ENCODE measurements around the gene RPH3AL.
"Not testable (repeated sequence)": the region's sequence is repeated elsewhere in the genome, so short reads cannot be mapped to it uniquely, and the experiment has no call there.

Gene RPH3AL

DNA sequence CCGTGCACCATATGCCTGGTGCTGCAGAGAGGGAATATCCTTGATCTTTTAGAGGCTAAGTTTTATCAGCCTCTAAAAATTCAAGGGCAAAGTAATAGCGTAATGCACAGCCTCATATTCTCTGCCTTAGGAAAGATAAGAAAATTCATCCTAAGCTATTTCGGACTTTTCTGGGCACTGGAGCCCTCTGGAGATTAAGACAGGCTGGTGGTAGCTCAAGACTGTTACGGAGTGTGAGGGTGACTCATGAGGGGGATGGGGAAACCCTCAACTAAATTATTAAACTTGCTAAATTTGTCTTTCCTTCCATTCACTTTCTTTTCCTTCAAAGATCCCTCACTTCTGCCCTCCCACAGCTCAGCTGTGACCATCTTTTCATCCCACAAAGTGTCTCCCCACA, 73.3 kb downstream of the RPH3AL start:
- DNase-seq, result no peak

DNA sequence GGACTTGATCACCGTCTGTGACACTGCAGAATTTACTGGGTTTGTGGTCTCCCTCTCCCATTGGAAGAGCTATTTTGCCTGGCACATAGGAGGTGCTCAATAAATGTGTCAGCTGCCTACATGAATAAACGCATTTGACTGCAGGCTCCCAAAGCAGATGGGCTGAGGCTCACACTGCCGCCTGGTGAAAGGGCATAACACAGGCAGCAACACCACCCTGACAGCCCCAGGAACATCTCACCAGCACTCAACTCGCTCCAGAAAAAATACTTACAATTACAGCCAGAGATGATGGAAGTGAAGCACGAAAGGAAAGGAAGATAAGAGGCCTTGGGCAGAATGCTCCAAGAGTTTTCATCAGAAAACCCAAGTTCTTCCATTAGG, 73.9 kb downstream of the RPH3AL start:
- no peak for DNase-seq

DNA sequence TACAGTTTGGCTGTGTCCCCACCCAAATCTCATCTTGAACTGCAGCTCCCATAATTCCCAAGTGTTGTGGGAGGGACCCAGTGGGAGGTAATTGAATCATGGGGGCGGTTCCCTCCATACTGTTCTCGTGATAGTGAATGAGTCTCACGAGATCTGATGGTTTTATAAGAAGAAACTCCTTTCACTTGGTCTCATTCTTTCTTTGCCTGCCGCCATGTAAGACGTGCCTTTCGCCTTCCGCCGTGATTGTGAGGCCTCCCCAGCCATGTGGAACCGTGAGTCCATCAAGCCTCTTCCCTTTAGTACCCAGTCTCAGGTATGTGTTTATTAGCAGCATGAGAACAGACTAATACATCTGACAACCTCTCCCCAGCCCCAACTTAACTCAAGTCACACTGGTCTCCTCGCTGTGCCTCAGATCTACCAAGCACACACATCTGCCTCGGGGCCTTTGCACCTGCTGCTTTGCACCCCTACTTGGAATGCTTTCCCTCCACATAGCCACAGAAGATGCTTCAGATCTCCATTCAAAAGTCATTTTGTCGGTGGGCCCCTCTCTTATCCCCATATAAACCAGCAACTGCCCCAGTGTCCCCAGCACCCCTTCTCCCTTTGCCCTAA, 74.4 kb downstream of the RPH3AL start:
- DNase-seq, result no peak

DNA sequence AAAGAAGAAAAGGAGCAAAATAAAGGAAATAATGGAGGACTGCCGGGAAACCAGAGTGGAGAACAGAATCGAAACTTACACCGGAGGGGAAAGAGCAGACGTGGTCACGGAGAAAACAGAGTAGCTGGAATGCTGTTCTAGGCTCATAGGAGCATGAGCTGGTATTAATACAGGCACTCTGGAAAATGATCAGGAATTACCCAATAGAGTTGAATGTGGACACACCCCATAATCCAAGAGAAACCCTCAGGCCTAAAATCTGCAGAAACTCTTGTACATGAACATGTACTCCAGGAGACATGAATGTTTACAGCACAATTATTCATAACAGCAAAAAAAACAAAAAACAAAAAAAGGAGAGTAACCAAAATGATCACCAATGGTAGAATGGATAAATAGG, 77.7 kb downstream of the RPH3AL start:
- DNase-seq, result no peak

- DNase-seq, result no peak
These were observed 78.4 kb downstream of the RPH3AL start for GRCh38 chr17:273981-274832.

DNA sequence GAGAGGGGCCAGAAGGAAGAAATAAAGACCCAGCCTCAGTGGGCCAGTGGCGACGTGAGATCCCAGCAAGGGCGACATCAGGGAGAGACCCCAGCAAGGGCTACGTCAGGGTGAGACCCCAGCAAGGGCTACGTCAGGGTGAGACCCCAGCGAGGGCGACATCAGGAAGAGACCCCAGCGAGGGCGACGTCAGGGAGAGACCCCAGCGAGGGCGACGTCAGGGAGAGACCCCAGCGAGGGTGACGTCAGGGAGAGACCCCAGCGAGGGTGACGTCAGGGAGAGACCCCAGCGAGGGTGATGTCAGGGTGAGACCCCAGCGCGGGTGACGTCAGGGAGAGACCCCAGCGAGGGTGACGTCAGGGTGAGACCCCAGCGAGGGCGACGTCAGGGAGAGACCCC, 79.8 kb downstream of the RPH3AL start:
- not testable (repeated sequence) for DNase-seq

- DNase-seq, result not testable (repeated sequence)
These were observed 80.5 kb downstream of the RPH3AL start for GRCh38 chr17:271928-272623.

DNA sequence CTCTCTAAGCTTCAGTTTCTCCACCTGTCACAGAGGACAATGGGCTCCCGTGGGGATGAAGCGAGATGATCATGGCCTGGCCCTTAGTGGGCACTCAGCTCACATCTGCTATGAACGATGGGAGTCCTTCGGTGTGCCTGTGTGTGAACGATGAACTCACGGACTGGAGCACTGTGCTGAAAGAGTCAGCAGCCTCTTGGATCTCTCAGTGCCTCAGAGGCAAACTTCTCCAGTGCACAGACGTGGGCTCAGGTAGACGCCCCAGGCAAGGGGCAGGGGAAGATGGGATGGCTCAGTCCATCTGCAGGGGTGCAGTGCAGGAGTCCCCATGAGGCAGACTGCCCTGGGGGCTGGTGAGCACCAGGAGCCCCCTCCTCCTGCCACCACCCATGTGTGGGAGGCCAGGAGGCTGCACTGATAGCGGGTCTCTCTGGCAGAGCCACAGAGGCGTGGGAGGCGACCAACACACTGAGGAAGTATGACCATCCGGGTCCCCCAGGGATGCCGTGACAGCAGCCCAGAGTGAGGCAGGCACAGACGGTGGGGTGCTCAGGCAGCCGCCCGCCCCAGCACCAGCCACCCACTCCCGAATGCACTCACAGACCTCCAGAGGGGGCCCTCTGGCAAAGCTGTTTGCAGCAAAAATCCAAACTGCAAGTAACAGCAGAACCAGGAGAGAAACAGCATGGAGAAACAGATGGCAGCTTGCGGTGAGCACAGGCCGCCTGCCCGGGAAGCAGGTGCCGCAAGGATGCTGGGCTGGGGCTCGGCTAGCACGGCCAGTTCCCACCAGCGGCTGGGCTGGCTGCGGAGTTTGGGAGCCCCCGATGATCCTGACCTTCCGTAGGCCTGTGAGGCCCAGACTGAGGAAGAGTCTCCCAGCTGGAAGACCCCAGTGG, 82.7 kb downstream of the RPH3AL start:
- DNase-seq, result no peak

GRCh38 chr17:266701-267667, 85.6 kb downstream of the RPH3AL start:
- DNase-seq, result no peak

DNA sequence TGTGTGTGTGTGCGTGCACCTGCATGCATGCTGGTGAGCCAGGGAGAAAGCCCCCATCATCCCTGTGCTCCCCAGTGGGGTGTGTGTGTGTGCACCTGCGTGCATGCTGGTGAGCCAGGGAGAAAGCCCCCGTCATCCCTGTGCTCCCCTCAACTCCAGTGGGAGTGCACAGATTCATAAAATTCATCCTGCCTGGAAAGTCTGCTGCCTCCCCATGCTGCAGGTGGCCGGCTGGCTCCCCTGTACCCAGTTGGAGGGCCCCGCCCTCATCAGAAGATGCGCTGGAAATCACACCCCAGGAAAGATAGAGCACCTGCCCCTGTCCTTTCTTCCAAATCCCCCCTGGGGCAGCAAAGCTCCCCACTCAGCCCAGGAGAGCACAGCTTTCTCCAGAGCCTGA, 86.4 kb downstream of the RPH3AL start:
- DNase-seq, result no peak

DNA sequence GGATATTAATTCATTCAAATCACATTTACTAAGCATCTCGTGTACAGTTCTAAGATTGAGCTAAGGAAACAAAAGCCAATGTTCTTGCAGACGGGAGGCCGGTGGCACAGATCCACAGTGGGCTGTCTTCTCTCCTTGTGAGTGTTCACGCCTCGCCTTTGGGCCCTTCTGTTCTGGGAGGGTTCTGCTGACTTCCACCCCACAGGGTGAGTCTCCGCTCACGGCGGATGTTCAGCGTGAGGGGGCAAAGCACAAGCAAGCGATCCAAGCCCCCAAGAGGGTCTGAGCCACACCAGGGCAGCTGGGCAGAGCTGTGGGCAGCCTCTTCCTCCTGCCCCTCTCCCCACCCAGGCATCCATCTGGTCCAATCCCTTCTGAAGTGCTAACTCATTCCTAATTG, 86.9 kb downstream of the RPH3AL start:
- DNase-seq, result no peak

DNA sequence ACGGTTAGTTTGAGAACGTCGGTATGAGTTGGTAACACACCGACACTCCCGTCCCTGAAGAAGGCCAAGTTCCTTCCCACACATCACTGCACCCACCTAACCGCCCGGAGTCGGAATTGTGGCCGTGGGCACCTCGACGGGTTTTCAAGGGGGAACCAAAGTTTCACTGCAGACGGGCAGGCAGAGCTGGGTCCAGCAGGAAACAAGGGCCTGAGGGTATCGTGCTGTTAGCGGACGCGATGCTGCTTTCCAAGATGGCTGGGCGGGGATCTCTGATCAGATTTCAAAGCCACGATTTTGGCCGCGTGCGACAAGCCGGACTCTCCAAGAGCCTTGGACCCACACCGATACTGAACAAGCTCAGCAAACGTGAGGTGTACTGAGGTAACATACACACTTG, 88.8 kb downstream of the RPH3AL start:
- no peak for DNase-seq

DNA sequence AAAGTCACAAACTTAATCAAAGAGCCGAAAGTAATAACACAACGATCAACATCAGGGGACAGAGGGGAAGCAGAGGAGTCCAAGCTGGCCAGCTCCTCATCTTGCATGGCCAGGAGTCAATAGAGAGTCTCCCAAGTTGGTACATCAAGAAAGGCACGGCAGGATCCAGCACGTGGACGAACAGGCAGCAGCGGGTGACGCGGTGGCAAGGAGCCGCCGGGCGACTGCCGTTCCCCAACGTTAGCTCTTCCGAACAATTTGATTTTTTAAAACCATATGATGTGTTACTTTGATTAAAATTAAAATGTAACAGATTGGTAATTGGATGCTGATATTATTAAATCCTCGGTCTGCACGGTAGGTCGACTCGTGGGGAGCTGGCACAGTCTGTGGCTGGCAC, 89.3 kb downstream of the RPH3AL start:
- no peak for DNase-seq

DNA sequence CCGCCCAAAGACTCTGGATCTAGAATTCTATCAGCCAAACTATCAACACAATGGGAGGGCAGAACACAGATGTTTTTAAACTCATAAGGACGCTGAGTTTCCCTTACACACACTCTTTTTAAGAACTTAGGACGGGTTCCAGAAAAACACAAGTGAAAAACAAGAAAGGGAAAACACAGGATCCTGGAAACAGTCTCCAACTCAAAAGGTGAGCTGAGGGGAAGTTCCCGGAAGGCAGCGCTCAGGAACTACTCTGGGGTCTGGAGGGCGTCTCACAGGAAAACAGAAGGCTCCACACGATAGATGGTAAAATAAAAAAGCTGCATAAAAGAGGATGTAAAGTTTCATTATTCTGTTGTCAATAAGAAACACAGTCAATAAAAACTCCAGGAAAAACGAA, 91.0 kb downstream of the RPH3AL start:
- no peak for DNase-seq

- no peak for DNase-seq
These were observed 91.7 kb downstream of the RPH3AL start for GRCh38 chr17:260944-261343.

- DNase-seq, result no peak
These were observed 92.4 kb downstream of the RPH3AL start for GRCh38 chr17:260031-260791.

GRCh38 chr17:259341-259976, 93.1 kb downstream of the RPH3AL start:
- no peak for DNase-seq

GRCh38 chr17:258906-259305, 93.7 kb downstream of the RPH3AL start:
- DNase-seq, result no peak

GRCh38 chr17:258045-258734, 94.4 kb downstream of the RPH3AL start:
- DNase-seq, result no peak
